GM18951 (cell line): ENCODE results near the gene CTPS1.
A peak's percentile ranks its signal among the peaks of the same experiment; 100 is the strongest.

Source experiments
- POLR2A ChIP-seq: IDR thresholded peaks from 4 replicates; pipeline ENCODE4 v1.6.1; 2011; ENCODE audit warnings: mild to moderate bottlenecking; ENCODE audit not compliant: insufficient read length, insufficient read depth; ENCODE audit errors: extremely low read depth
- in situ Hi-C: fragments of 300-500 bp; cut with MboI; formaldehyde crosslinking; loops from one replicate; pipeline ENCODE4 v1.12.0; 2022; ENCODE audit warnings: low sequenced_read_pairs, mixed read lengths, inconsistent platforms; ENCODE audit not compliant: unreplicated experiment

Gene CTPS1, protein sequence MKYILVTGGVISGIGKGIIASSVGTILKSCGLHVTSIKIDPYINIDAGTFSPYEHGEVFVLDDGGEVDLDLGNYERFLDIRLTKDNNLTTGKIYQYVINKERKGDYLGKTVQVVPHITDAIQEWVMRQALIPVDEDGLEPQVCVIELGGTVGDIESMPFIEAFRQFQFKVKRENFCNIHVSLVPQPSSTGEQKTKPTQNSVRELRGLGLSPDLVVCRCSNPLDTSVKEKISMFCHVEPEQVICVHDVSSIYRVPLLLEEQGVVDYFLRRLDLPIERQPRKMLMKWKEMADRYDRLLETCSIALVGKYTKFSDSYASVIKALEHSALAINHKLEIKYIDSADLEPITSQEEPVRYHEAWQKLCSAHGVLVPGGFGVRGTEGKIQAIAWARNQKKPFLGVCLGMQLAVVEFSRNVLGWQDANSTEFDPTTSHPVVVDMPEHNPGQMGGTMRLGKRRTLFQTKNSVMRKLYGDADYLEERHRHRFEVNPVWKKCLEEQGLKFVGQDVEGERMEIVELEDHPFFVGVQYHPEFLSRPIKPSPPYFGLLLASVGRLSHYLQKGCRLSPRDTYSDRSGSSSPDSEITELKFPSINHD

GRCh38 chr1:40979241-40980067 lies at the start of gene CTPS1:
CTPS1 (plus strand) TSS chr1:40979696; CDS start chr1:40983291, 3,595 bp downstream.
- in situ Hi-C loops = no loop called here
- peak; percentile 93 for TF ChIP-seq POLR2A

DNA sequence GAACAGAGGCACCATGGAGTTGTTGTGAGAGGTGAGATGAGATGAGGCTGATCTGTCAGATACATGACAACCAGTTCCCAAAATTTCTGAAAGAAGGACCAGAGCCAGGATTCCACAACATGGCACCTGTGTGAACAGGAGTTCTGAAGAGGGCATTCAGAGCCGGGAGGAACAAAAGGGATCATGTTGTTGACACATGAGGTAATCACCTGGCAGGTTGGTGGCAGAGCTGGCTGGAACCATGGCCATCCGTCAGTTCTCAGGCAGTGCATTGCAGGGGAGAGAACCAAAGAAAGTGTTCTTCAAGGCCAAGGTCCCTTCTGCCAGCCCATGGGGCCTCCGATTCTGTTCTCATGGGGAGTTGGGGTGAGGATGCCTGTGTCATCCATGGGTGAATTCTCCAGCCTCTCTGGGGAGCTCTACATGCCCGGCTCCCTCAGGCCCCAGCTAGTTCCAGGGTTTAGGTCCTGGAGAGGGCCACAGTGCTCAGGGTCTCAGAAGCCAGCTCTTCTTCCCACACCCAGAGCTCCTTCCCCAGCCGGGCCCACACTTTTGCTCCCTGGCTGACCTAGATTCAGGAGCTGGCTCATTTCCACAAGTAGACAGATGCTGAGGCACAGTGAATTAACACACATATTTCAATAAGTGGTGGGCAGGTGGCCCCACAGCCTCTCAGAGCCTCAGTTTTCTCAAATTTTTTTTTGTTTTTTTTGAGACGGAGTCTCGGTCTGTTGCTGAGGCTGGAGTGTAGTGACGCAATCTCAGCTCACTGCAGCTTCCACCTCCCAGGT lies 49.1 kb upstream of the CTPS1 start:
- in situ Hi-C loops = no loop called here
- TF ChIP-seq POLR2A = no peak

DNA sequence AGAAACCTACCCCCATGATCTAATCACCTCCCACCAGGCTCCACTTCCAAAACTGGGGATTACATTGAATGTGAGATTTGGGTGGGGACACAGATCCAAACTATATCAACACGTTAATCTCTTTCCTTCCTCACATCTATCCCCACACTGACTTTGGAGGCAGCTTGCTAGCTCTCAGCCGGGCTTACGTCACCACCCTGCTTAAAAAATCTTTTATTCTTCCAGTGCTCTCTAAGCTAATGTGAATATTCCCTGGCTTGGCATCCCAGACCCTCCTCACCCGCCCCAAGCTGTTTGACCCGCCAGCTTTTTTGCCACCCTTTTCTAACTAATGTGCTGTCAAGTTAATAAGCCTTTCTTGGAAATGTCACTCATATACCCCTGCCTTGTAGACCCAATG lies 47.9 kb upstream of the CTPS1 start:
- no peak for TF ChIP-seq POLR2A
- in situ Hi-C loops = no loop called here

GRCh38 chr1:40932006-40932405 lies 47.5 kb upstream of the CTPS1 start:
- in situ Hi-C loops = no loop called here
- no peak for TF ChIP-seq POLR2A

DNA sequence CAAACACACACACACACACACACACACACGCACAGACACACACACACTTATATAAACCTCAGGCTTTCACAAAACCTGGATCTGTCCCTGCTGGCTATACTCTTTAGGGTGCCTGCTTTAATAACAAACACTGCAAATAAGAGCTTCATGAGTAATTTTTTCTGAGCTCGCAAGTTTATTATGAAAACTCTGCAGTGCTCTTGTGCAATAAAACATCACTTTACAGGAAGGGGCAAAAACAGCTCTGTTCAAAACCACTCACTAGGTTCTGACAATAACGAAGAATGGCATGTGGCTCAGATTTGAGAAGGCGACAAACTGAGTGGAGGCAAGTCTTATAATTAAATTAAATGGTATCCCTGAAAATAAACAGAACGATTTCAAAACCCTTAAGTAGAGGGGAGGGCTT lies 42.6 kb upstream of the CTPS1 start:
- in situ Hi-C loops = no loop called here
- no peak for TF ChIP-seq POLR2A

- in situ Hi-C loops = no loop called here
- no peak for TF ChIP-seq POLR2A
Measured at GRCh38 chr1:40938393-40938792, 41.1 kb upstream of the CTPS1 start.

- in situ Hi-C loops = no loop called here
Measured at GRCh38 chr1:40939320-40940059, 40.0 kb upstream of the CTPS1 start.

DNA sequence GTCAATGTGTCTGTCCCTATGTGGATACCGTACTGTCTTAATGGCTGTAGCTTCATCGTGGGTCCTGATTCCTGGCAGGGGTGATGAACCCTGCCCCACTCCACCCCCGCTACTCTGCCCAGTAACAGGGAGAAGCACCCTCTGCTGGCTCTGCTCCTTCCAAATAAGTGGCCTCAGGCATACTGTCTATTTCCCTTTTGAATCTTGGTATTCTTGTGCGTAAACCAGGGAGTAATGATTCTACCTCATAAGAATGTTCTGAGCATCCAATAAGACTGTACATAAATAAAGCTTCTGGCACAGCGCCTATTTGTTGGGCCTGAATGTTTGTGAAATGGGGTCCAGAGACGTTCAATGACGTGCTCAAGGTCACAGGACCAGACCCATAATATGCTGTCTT lies 35.2 kb upstream of the CTPS1 start:
- TF ChIP-seq POLR2A = no peak
- in situ Hi-C loops = no loop called here

More at GRCh38 chr1:40939320-40940059, 40.0 kb upstream of the CTPS1 start:
- no peak for TF ChIP-seq POLR2A

DNA sequence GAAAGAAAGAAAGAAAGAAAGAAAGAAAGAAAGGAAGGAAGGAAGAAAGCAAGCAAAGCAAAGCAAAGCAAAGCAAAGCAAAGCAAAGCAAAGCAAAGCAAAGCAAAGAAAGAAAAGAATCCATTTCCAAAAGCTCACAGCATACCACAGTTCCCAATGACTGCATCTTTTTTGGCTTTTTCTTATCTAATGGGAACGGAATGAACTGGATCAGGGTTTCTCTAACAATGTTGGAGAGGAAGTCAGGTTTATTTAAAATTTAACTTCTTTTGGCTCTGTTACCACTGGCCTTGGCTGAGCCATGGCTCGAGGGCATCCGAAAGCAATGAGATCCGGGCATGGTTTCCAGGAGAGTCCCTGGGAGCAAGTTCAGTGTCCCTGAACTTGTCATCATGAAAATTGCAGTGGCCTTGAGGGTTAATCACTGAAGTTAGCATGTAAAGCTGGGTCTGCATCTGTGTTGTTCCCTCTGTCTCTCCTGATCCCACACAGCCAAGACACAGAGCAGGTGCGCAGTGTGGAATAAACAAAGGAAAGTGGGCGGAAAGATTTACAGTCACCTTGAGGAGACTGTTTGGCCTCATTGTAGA lies 34.6 kb upstream of the CTPS1 start:
- TF ChIP-seq POLR2A = no peak
- in situ Hi-C loops = no loop called here

- TF ChIP-seq POLR2A = no peak
- in situ Hi-C loops = no loop called here
Measured at GRCh38 chr1:40945491-40945973, 34.0 kb upstream of the CTPS1 start.

DNA sequence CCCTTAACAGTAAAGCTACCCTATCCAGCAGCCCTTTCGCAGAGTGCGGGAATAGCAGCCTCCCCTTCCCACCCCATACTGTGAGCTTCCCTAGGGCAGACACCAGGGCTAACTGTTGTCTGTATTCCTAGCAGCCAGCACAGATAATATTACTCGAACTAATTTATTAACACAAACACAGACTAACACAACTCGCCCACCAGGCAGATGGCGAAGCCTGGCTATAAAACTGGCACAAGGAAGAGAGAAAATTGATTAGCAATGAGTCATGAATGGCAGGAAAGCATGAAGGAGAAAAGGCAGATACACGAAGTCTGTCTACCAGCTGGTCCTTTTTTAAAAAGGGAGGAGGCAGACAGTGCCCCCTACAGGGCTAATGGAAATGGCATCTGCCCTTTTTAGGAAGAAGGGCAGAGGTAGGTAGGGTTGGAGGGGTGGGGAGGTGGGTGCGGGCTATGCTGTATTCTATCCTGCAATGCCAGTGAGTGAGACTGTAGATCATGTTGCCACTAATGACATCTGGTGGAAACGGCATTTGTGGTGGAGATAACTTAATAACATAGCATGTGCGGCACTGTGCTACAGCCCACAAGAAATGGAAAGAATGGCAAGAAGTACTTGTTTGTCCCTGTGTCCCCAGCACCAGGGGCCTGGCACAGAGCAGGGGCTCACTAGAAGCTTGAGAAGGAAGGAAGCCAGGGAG lies 30.6 kb upstream of the CTPS1 start:
- in situ Hi-C loops = no loop called here
- no peak for TF ChIP-seq POLR2A
